Gastrocnemius medialis (tissue), 4 donors: Measurements from ENCODE around the gene PIM3. TPM values are rescaled to one million over a fixed set of nuclear protein-coding genes. Genes with fewer than 3 reads are reported as not detected.
A peak's percentile ranks its signal among the peaks of the same experiment; 100 is the strongest.

Experiments used
- ATAC-seq, 2 donors: fragments of 150-250 bp; one replicate each; pipeline ENCODE4 v1.9.1; 2016
- DNase-seq, 2 donors: peaks; one replicate each; pipeline ENCODE4 v3.0.0-alpha.2; 2019
- H3K27ac ChIP-seq, 4 donors: fragments of 200-600 bp; sonication (generic); 1 replicate in 1 of 4; 2 replicates in 3 of 4; pipeline ENCODE4 v1.5.1; 2016 to 2018; ENCODE audit warnings: mild to moderate bottlenecking in 2 of 4, moderate library complexity in 1 of 4
- H3K27me3 ChIP-seq, 3 donors: fragments of 200-600 bp; sonication (generic) in 2 of 3; 1 replicate in 1 of 3; 2 replicates in 2 of 3; pipeline versions ENCODE4 v1.5.1 to v1.6.0; 2016 to 2019; ENCODE audit warnings: mild to moderate bottlenecking in 1 of 3, moderate library complexity in 1 of 3
- H3K36me3 ChIP-seq, 2 donors: fragments of 200-600 bp; sonication (generic) in 1 of 2; one replicate each; pipeline ENCODE4 v1.5.1; 2017 to 2018
- H3K4me1 ChIP-seq, 2 donors: fragments of 200-600 bp; sonication (generic) in 1 of 2; one replicate each; pipeline ENCODE4 v1.5.1; 2016 to 2017; ENCODE audit warnings: mild to moderate bottlenecking in 2 of 2
- H3K4me3 ChIP-seq, 4 donors: fragments of 200-600 bp; sonication (generic) in 3 of 4; 1 replicate in 1 of 4; 2 replicates in 3 of 4; pipeline ENCODE4 v1.5.1; 2016 to 2019; ENCODE audit warnings: mild to moderate bottlenecking in 2 of 4
- H3K9me3 ChIP-seq, 3 donors: fragments of 200-600 bp; sonication (generic) in 2 of 3; 1 replicate in 1 of 3; 2 replicates in 2 of 3; pipeline ENCODE4 v1.5.1; 2016 to 2019
- CTCF ChIP-seq, 5 experiments: fragments of 450-650 bp in 3 of 5; fragments of 200-600 bp in 2 of 5; sonication (generic) in 2 of 5; IDR thresholded peaks in 4 of 5; conservative IDR thresholded peaks in 1 of 5; 1 replicate in 4 of 5; 2 replicates in 1 of 5; pipeline ENCODE4 v1.5.1; 2016 to 2019; ENCODE audit warnings: antibody characterized with exemption in 5 of 5, mild to moderate bottlenecking in 3 of 5, moderate library complexity in 3 of 5
- POLR2A ChIP-seq, 2 donors: fragments of 450-650 bp; IDR thresholded peaks; one replicate each; pipeline ENCODE4 v1.6.1; 2017; ENCODE audit warnings: antibody characterized with exemption in 2 of 2, mild to moderate bottlenecking in 2 of 2, moderate library complexity in 2 of 2
- in situ Hi-C, 4 donors: fragments of 200-750 bp; cut with MboI; loops; one replicate each; pipeline versions ENCODE4 v1.15.0 to v1.8.0; 2017; ENCODE audit warnings: low sequenced_read_pairs in 4 of 4
- intact Hi-C: fragments of 100-400 bp; cut with DNase I; formaldehyde crosslinking; loops from one replicate; pipeline ENCODE4 v1.15.1; 2023; ENCODE audit warnings: low total_unique reads
- total RNA-seq, 4 donors: library from RNA; depleted of rRNA; stranded (reverse); fragments of >200 nt; gene quantifications; one replicate each; pipeline versions ENCODE4 v1.1.0 to v1.2.3, GENCODE V29; 2016

The PIM3 gene
- total RNA-seq, 4 donors from 2014 or later: 165 to 327 (median 188) TPM

GRCh38 chr22:49917974-49918910 is 42.3 kb upstream of the PIM3 start, which contains the start of the genes ALG12 and CRELD2:
Gene ALG12 (minus strand): TSS chr22:49918438. CDS start chr22:49913765, 4,673 bp downstream.
Gene CRELD2 (plus strand): TSS chr22:49918634. CDS start chr22:49918770, 136 bp downstream.
- peaks cover 0 to 26% of the 10 kb centered on the region in 2 donors for H3K36me3 ChIP-seq
- no peaks in the 10 kb centered on the region for H3K9me3 ChIP-seq
- DNase-seq (peak; percentile 97 to 98), ATAC-seq (peak; percentile 95 to 97)
- intact Hi-C loops: loop anchor here (1.0 to 5.0 kb wide), 6 partner anchors 13 to 425 kb away; partner anchors contain the start of genes PIM3, PPP6R2 and ZBED4
- peak in 1 of 5 experiments; percentile 21 for TF ChIP-seq CTCF (IDR thresholded peaks at IDR 0.05 in 4 of 5, conservative IDR thresholded peaks at IDR 0.05 in 1 of 5)
- peak; percentile 82 to 91 for TF ChIP-seq POLR2A (IDR thresholded peaks at IDR 0.05)
- peak within 1 kb of the TSS; percentile 83 to 98 (median 95) for H3K27ac ChIP-seq
- in situ Hi-C loops: loop anchor here in 2 of 4 donors (10.0 kb wide), 2 partner anchors 63 to 143 kb away; partner anchors contain the start of gene ZBED4 (in 1 of the 2)
- H3K27me3 ChIP-seq: no peaks in the 10 kb centered on the region
- H3K4me1 ChIP-seq: peaks cover 13 to 19% of the 10 kb centered on the region in 2 donors
- H3K4me3 ChIP-seq: peak within 1 kb of the TSS; percentile 71 to 89 (median 76)

GRCh38 chr22:49918911-49919881 is 41.4 kb upstream of the PIM3 start:
- intact Hi-C loops: loop anchor here (1.0 to 5.0 kb wide), 6 partner anchors 12 to 424 kb away; partner anchors contain the start of genes PIM3, PPP6R2 and ZBED4
- Histone ChIP-seq H3K4me3 (peak overlapping the region; percentile 60 to 76 (median 68)), H3K27me3 (no peaks in the 10 kb centered on the region), H3K4me1 (peaks cover 13 to 19% of the 10 kb centered on the region in 2 donors), H3K27ac (peak overlapping the region; percentile 63 to 98 (median 95)), H3K36me3 (peaks cover 0 to 24% of the 10 kb centered on the region in 2 donors), H3K9me3 (no peaks in the 10 kb centered on the region)
- in situ Hi-C loops: loop anchor here in 2 of 4 donors (10.0 kb wide), 2 partner anchors 64 to 144 kb away; partner anchors contain the start of gene ZBED4 (in 1 of the 2)
- no peak for TF ChIP-seq CTCF (IDR thresholded peaks at IDR 0.05 in 4 of 5, conservative IDR thresholded peaks at IDR 0.05 in 1 of 5)
- no peak for TF ChIP-seq POLR2A (IDR thresholded peaks at IDR 0.05)
- no peak for ATAC-seq
- no peak for DNase-seq

DNA sequence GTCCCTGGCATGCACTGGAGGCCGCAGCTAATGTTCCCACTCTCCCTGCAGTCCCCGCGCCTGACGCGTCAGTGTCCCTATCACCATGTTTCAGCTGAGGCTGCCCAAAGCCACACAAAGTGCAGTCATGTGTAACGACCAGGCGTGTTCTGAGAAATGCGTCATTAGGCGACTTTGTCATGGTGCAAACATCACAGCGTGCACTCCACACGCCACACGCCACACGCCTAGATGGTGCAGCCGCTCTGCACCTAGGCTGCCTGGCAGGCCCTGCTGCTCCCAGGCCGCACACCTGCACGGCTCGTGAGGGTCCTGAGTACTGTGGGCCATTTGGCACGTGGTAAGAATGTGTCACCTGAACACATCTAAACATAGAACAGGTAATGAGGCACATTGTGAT is 39.7 kb upstream of the PIM3 start:
- in situ Hi-C loops: no loop called here
- no peak for ATAC-seq
- Histone ChIP-seq H3K9me3 (no peaks in the 10 kb centered on the region), H3K27ac (no peak overlapping the region), H3K36me3 (peaks cover 0 to 31% of the 10 kb centered on the region in 2 donors), H3K4me1 (peaks cover 13 to 19% of the 10 kb centered on the region in 2 donors), H3K27me3 (no peaks in the 10 kb centered on the region), H3K4me3 (no peak overlapping the region)
- no peak for TF ChIP-seq POLR2A (IDR thresholded peaks at IDR 0.05)
- no peak for TF ChIP-seq CTCF (IDR thresholded peaks at IDR 0.05 in 4 of 5, conservative IDR thresholded peaks at IDR 0.05 in 1 of 5)
- intact Hi-C loops: no loop called here
- no peak for DNase-seq
